Osteocyte (in vitro differentiated cells): ENCODE measurements around the gene CIAPIN1. TPM values are rescaled to one million over a fixed set of nuclear protein-coding genes. Genes with fewer than 3 reads are reported as not detected.
A peak's percentile ranks its signal among the peaks of the same experiment; 100 is the strongest.
"Not testable (repeated sequence)": the region's sequence is repeated elsewhere in the genome, so short reads cannot be mapped to it uniquely, and the experiment has no call there.

ENCODE experiments used
- DNase-seq: peaks from one replicate; pipeline ENCODE4 v3.0.0; 2021; ENCODE audit warnings: mixed read lengths; ENCODE audit not compliant: unreplicated experiment; ENCODE audit errors: extremely low spot score
- H3K27ac Mint-ChIP-seq: one replicate; pipeline ENCODE4 v1.8.0; 2021; ENCODE audit warnings: mild to moderate bottlenecking, mixed read lengths; ENCODE audit not compliant: unreplicated experiment
- H3K27me3 Mint-ChIP-seq: one replicate; pipeline ENCODE4 v1.8.0; 2021; ENCODE audit warnings: mixed read lengths; ENCODE audit not compliant: unreplicated experiment
- H3K36me3 Mint-ChIP-seq: one replicate; pipeline ENCODE4 v1.8.0; 2021; ENCODE audit warnings: mixed read lengths; ENCODE audit not compliant: unreplicated experiment
- H3K4me1 Mint-ChIP-seq: one replicate; pipeline ENCODE4 v1.8.0; 2021; ENCODE audit warnings: mixed read lengths; ENCODE audit not compliant: unreplicated experiment
- H3K4me3 Mint-ChIP-seq: one replicate; pipeline ENCODE4 v1.8.0; 2021; ENCODE audit warnings: mild to moderate bottlenecking, moderate library complexity, mixed read lengths; ENCODE audit not compliant: unreplicated experiment
- H3K9me3 Mint-ChIP-seq: one replicate; pipeline ENCODE4 v1.8.0; 2021; ENCODE audit warnings: mixed read lengths; ENCODE audit not compliant: unreplicated experiment
- CTCF ChIP-seq: fragments of 200-600 bp; sonication (generic); IDR thresholded peaks from 2 replicates; pipeline ENCODE4 v1.5.0; 2021; ENCODE audit warnings: antibody characterized with exemption, mild to moderate bottlenecking, moderate library complexity
- total RNA-seq: library from RNA; stranded (reverse); gene quantifications from 2 replicates; pipeline ENCODE4 v1.2.1, GENCODE V29; 2021

The CIAPIN1 gene
- total RNA-seq, 1 donor from 2014 or later: 52.2 TPM

- DNase-seq: no peak
- no peak for TF ChIP-seq CTCF
- peaks cover 31% of the 10 kb centered on the region for H3K36me3 Mint-ChIP-seq
- no peak overlapping the region for H3K4me3 Mint-ChIP-seq
- H3K27me3 Mint-ChIP-seq: no peaks in the 10 kb centered on the region
- peaks cover 10% of the 10 kb centered on the region for H3K4me1 Mint-ChIP-seq
- H3K27ac Mint-ChIP-seq: no peak overlapping the region
- H3K9me3 Mint-ChIP-seq: no peaks in the 10 kb centered on the region
Measured at GRCh38 chr16:57452021-57452420, 4.8 kb upstream of the CIAPIN1 start.

GRCh38 chr16:57446531-57447185 lies 527 bp downstream of the CIAPIN1 start:
- Mint-ChIP-seq H3K9me3 (no peaks in the 10 kb centered on the region), H3K4me3 (peak overlapping the region; percentile 94), H3K4me1 (peaks cover 21% of the 10 kb centered on the region), H3K27me3 (no peaks in the 10 kb centered on the region), H3K27ac (peak overlapping the region; percentile 88), H3K36me3 (peaks cover 3% of the 10 kb centered on the region)
- TF ChIP-seq CTCF: no peak
- DNase-seq: no peak

GRCh38 chr16:57445510-57445909 lies 1.7 kb downstream of the CIAPIN1 start:
- Mint-ChIP-seq H3K4me3 (no peak overlapping the region), H3K36me3 (peaks cover 9% of the 10 kb centered on the region), H3K4me1 (peaks cover 21% of the 10 kb centered on the region), H3K9me3 (peaks cover 4% of the 10 kb centered on the region), H3K27ac (no peak overlapping the region), H3K27me3 (no peaks in the 10 kb centered on the region)
- DNase-seq: no peak
- no peak for TF ChIP-seq CTCF

GRCh38 chr16:57444711-57445110 lies 2.5 kb downstream of the CIAPIN1 start:
- Mint-ChIP-seq H3K27me3 (no peaks in the 10 kb centered on the region), H3K4me1 (peaks cover 21% of the 10 kb centered on the region), H3K36me3 (peaks cover 17% of the 10 kb centered on the region), H3K9me3 (peaks cover 9% of the 10 kb centered on the region), H3K4me3 (no peak overlapping the region), H3K27ac (no peak overlapping the region)
- no peak for TF ChIP-seq CTCF
- no peak for DNase-seq

GRCh38 chr16:57440551-57440950 lies 6.6 kb downstream of the CIAPIN1 start:
- not testable (repeated sequence) for H3K9me3 Mint-ChIP-seq, H3K27ac Mint-ChIP-seq, H3K4me1 Mint-ChIP-seq, H3K4me3 Mint-ChIP-seq, DNase-seq, H3K27me3 Mint-ChIP-seq
- H3K36me3 Mint-ChIP-seq: peaks cover 33% of the 10 kb centered on the region

- H3K36me3 Mint-ChIP-seq: peaks cover 37% of the 10 kb centered on the region
- DNase-seq, H3K4me1 Mint-ChIP-seq, H3K9me3 Mint-ChIP-seq, H3K27me3 Mint-ChIP-seq, H3K27ac Mint-ChIP-seq, H3K4me3 Mint-ChIP-seq: not testable (repeated sequence)
Measured at GRCh38 chr16:57439947-57440346, 7.2 kb downstream of the CIAPIN1 start.
